ENCODE measurements around the gene GRIK4.

The GRIK4 gene

DNA sequence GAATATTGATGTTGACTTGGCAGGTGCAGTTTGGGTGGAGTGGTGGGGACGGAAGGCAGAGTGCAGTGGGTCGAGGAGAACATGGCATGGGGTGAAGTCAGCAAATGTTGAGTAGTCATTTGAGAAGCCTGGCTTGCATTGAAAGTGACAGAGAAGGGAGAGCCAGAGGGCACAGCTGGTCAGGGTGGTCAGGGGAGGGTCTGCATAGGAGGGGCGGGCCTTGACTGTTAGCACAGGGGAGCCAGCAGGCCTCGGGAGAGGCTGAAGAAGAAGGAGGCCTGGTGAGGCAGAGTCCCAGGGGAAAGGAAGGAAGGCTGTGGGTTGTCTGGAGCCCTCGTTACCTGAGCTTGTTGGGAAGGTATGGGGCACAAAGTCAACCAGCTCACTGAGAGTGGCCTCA is 281.6 kb downstream of the GRIK4 start:
- Histone ChIP-seq H3K4me3 (ENCODE audit: insufficient read length, low read depth) (no peak overlapping the region), H3K9me3 (ENCODE audit: insufficient read depth, low read length) (no peaks in the 10 kb centered on the region), H3K9ac (ENCODE audit: insufficient read length, low read depth) (no peak overlapping the region), H3K27me3 (ENCODE audit: insufficient read depth, insufficient read length) (peaks cover 6% of the 10 kb centered on the region), H3K4me1 (ENCODE audit: insufficient read depth, insufficient read length) (peaks cover 4% of the 10 kb centered on the region), H3K36me3 (ENCODE audit: insufficient read depth, insufficient read length, low read length) (no peaks in the 10 kb centered on the region)
- TF ChIP-seq YY1 (IDR thresholded peaks at IDR 0.05; ENCODE audit: insufficient read depth, insufficient read length) (no peak), ZNF274 (IDR thresholded peaks at IDR 0.05; ENCODE audit: low read depth, low read length) (no peak), SUZ12 (IDR thresholded peaks at IDR 0.05; ENCODE audit: extremely low read depth, insufficient read depth, insufficient read length) (no peak)
- no peak for DNase-seq (ENCODE audit: low read depth, low spot score)

DNA sequence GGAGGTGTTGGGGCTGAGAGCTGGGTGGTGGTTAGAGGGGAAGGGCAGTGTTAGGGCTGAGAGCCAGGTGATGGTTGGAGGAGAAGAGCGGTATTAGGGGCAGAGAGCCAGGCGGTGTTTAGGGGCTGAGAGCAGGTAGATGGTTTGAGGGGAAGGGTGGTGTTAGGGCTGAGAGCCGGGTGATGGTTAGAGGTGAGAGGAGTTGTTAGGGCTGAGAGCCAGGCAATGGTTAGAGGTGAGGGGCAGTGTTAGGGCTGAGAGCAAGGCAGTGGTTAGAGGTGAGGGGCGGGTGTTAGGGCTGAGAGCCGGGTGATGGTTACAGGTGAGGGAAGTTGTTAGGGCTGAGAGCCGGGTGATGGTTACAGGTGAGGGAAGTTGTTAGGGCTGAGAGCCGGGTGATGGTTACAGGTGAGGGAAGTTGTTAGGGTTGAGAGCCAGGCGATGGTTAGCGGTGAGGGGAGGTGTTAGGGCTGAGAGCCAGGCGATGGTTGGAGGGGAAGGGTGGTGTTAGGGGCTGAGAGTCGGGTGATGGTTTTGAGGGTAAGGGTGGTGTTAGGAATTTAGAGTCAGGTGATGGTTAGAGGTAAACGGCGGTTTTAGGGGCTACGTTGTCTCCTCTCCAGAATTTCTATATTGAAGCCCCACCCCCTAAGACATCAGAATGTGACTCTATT is 282.4 kb downstream of the GRIK4 start:
- Histone ChIP-seq H3K4me3 (ENCODE audit: insufficient read length, low read depth) (no peak overlapping the region), H3K4me1 (ENCODE audit: insufficient read depth, insufficient read length) (peaks cover 4% of the 10 kb centered on the region), H3K27me3 (ENCODE audit: insufficient read depth, insufficient read length) (peaks cover 6% of the 10 kb centered on the region), H3K36me3 (ENCODE audit: insufficient read depth, insufficient read length, low read length) (no peaks in the 10 kb centered on the region), H3K9me3 (ENCODE audit: insufficient read depth, low read length) (no peaks in the 10 kb centered on the region), H3K9ac (ENCODE audit: insufficient read length, low read depth) (no peak overlapping the region)
- TF ChIP-seq YY1 (IDR thresholded peaks at IDR 0.05; ENCODE audit: insufficient read depth, insufficient read length) (no peak), ZNF274 (IDR thresholded peaks at IDR 0.05; ENCODE audit: low read depth, low read length) (no peak), SUZ12 (IDR thresholded peaks at IDR 0.05; ENCODE audit: extremely low read depth, insufficient read depth, insufficient read length) (no peak)
- DNase-seq (ENCODE audit: low read depth, low spot score) = no peak

DNA sequence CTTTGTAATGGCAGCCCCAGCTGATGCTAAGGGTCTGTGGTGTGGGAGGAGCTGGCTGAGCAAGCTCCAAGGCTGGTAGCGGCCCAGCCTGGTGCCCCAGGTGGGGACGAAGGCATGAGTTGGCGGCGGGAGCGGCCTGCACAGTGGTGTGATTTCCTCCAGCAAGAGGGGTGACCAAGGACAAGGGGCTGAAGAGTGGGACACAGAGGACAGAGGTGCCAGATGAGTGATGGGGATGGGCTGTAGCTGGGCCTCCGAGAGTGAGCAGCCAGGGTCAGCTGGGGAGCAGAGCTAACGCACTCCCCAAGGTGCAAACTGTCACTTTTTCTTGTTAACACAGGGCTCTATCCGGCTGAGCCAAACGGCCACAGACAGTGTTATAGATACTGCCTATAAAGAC is 283.2 kb downstream of the GRIK4 start:
- no peak for DNase-seq (ENCODE audit: low read depth, low spot score)
- H3K9ac ChIP-seq (ENCODE audit: insufficient read length, low read depth) = no peak overlapping the region

DNA sequence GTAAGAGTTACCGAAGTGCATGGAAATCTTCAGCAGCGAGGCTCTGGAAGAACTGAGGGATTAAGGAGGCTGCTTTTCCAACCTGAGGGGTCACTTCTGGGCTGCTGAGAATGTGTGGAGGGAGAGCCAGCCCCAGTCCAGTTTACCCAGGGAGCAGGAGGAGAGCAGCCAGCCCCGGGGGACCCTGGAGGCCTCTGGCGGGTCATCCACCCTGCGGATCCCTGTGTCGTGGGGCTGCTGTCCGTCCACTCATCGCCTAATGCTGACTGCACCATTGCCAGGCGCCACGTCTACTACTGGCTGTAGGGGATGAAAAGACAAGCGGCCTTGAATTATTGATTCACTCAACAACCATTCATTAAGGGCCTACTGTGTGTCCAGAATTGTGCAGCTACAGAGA is 283.6 kb downstream of the GRIK4 start:
- Histone ChIP-seq H3K4me1 (ENCODE audit: insufficient read depth, insufficient read length) (peaks cover 4% of the 10 kb centered on the region), H3K9me3 (ENCODE audit: insufficient read depth, low read length) (no peaks in the 10 kb centered on the region), H3K36me3 (ENCODE audit: insufficient read depth, insufficient read length, low read length) (no peaks in the 10 kb centered on the region), H3K27me3 (ENCODE audit: insufficient read depth, insufficient read length) (peaks cover 6% of the 10 kb centered on the region), H3K9ac (ENCODE audit: insufficient read length, low read depth) (no peak overlapping the region), H3K4me3 (ENCODE audit: insufficient read length, low read depth) (no peak overlapping the region)
- TF ChIP-seq ZNF274 (IDR thresholded peaks at IDR 0.05; ENCODE audit: low read depth, low read length) (no peak), SUZ12 (IDR thresholded peaks at IDR 0.05; ENCODE audit: extremely low read depth, insufficient read depth, insufficient read length) (no peak), YY1 (IDR thresholded peaks at IDR 0.05; ENCODE audit: insufficient read depth, insufficient read length) (no peak)
- DNase-seq (ENCODE audit: low read depth, low spot score) = no peak

More for the DNA sequence above, 283.2 kb downstream of the GRIK4 start:
- Histone ChIP-seq H3K4me1 (ENCODE audit: insufficient read depth, insufficient read length) (peaks cover 4% of the 10 kb centered on the region), H3K4me3 (ENCODE audit: insufficient read length, low read depth) (no peak overlapping the region), H3K36me3 (ENCODE audit: insufficient read depth, insufficient read length, low read length) (no peaks in the 10 kb centered on the region), H3K27me3 (ENCODE audit: insufficient read depth, insufficient read length) (peaks cover 6% of the 10 kb centered on the region), H3K9me3 (ENCODE audit: insufficient read depth, low read length) (no peaks in the 10 kb centered on the region)
- TF ChIP-seq ZNF274 (IDR thresholded peaks at IDR 0.05; ENCODE audit: low read depth, low read length) = no peak

DNA sequence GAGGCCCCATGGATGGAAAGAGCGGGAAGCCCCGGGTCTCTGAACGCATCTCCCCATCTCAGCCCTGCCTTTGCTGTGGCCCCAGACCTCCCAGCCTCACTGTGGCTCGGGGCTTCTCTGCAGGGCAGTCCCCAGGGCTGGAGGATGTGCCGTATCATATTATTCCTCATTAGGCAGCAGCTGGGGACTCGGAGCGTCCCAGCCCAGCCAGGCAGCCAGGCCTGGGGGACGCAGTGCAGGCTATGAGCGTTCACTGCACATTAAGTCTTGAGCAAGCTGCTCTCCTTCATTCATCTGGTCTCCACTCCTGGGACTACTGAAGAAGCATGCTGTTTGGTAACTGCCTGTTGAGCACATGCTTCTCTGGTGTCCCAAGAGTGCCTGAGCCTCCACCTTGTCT is 285.6 kb downstream of the GRIK4 start:
- no peaks in the 10 kb centered on the region for H3K36me3 ChIP-seq (ENCODE audit: insufficient read depth, insufficient read length, low read length)
- no peaks in the 10 kb centered on the region for H3K9me3 ChIP-seq (ENCODE audit: insufficient read depth, low read length)
- no peak overlapping the region for H3K4me3 ChIP-seq (ENCODE audit: insufficient read length, low read depth)
- peaks cover 4% of the 10 kb centered on the region for H3K4me1 ChIP-seq (ENCODE audit: insufficient read depth, insufficient read length)
- TF ChIP-seq YY1 (IDR thresholded peaks at IDR 0.05; ENCODE audit: insufficient read depth, insufficient read length) = no peak
- no peak for TF ChIP-seq ZNF274 (IDR thresholded peaks at IDR 0.05; ENCODE audit: low read depth, low read length)
- TF ChIP-seq SUZ12 (IDR thresholded peaks at IDR 0.05; ENCODE audit: extremely low read depth, insufficient read depth, insufficient read length) = no peak
- H3K9ac ChIP-seq (ENCODE audit: insufficient read length, low read depth) = no peak overlapping the region
- H3K27me3 ChIP-seq (ENCODE audit: insufficient read depth, insufficient read length) = peaks cover 6% of the 10 kb centered on the region
- no peak for DNase-seq (ENCODE audit: low read depth, low spot score)

DNA sequence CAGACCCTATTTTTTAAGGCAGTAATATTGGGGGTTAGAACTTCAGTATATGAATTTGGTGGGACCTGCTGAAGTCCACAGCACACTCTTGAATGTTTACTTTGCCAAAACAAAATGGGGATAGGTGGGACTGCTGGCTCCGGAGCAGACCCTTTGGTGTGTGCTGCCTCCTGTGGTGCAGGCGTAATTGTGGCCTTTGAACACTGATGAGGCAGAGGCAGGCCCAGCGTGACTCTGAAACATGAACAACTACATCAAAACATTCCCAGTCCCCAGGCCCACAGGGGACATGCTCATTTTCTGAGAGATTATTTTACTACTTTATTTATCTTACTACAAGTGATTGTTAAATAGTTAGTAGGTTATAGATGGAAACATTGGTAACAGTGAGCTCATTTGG is 287.3 kb downstream of the GRIK4 start:
- no peaks in the 10 kb centered on the region for H3K36me3 ChIP-seq (ENCODE audit: insufficient read depth, insufficient read length, low read length)
- TF ChIP-seq YY1 (IDR thresholded peaks at IDR 0.05; ENCODE audit: insufficient read depth, insufficient read length) (no peak), ZNF274 (IDR thresholded peaks at IDR 0.05; ENCODE audit: low read depth, low read length) (no peak), SUZ12 (IDR thresholded peaks at IDR 0.05; ENCODE audit: extremely low read depth, insufficient read depth, insufficient read length) (no peak)
- H3K27me3 ChIP-seq (ENCODE audit: insufficient read depth, insufficient read length) = peaks cover 6% of the 10 kb centered on the region

DNA sequence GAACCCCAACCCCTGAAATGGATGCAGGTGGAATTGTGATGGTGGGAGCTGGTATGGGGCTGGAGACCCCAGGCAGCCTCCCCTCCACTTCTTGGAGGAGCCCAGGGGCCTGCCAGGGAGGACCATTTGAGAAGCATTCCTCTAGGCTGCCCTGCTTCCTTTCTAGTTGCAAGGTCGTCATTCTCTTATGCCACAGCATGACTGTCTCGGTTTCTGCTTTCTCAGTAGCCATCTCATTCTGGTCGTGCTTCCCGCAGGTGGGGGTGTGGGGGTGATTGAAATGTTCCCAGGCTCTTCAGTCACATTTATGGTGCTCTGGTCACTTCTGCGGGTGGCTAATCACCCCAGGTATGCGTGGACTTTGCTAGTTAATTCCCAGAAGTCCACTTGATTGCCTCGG is 288.7 kb downstream of the GRIK4 start:
- no peak for DNase-seq (ENCODE audit: low read depth, low spot score)
- H3K27me3 ChIP-seq (ENCODE audit: insufficient read depth, insufficient read length) = peaks cover 6% of the 10 kb centered on the region
- H3K9ac ChIP-seq (ENCODE audit: insufficient read length, low read depth) = no peak overlapping the region
- no peaks in the 10 kb centered on the region for H3K9me3 ChIP-seq (ENCODE audit: insufficient read depth, low read length)
- TF ChIP-seq ZNF274 (IDR thresholded peaks at IDR 0.05; ENCODE audit: low read depth, low read length) = no peak
- TF ChIP-seq SUZ12 (IDR thresholded peaks at IDR 0.05; ENCODE audit: extremely low read depth, insufficient read depth, insufficient read length) = no peak
- no peak for TF ChIP-seq YY1 (IDR thresholded peaks at IDR 0.05; ENCODE audit: insufficient read depth, insufficient read length)
- no peak overlapping the region for H3K4me3 ChIP-seq (ENCODE audit: insufficient read length, low read depth)
- peaks cover 4% of the 10 kb centered on the region for H3K4me1 ChIP-seq (ENCODE audit: insufficient read depth, insufficient read length)
- H3K36me3 ChIP-seq (ENCODE audit: insufficient read depth, insufficient read length, low read length) = no peaks in the 10 kb centered on the region

More for the DNA sequence above, 287.3 kb downstream of the GRIK4 start:
- no peak for DNase-seq (ENCODE audit: low read depth, low spot score)
- Histone ChIP-seq H3K9me3 (ENCODE audit: insufficient read depth, low read length) (no peaks in the 10 kb centered on the region), H3K9ac (ENCODE audit: insufficient read length, low read depth) (no peak overlapping the region), H3K4me3 (ENCODE audit: insufficient read length, low read depth) (no peak overlapping the region), H3K4me1 (ENCODE audit: insufficient read depth, insufficient read length) (peaks cover 4% of the 10 kb centered on the region)

Data from NT2/D1 (cell line).